ENCODE results near the gene CD164.

GRCh38 chr6:109429496-109429895 lies 47.2 kb upstream of the CD164 start:
- TF ChIP-seq POLR2A (IDR thresholded peaks at IDR 0.05): no peak
- no peak for TF ChIP-seq CTCF (IDR thresholded peaks at IDR 0.05)
- no peak for TF ChIP-seq EP300 (IDR thresholded peaks at IDR 0.05)

Measured in tibial nerve (tissue), 4 donors.